ENCODE data around the gene TMEM245.

GRCh38 chr9:109022873-109023272 lies 96.9 kb downstream of the TMEM245 start:
- TF ChIP-seq POLR2A (IDR thresholded peaks at IDR 0.05) (no peak), CTCF (IDR thresholded peaks at IDR 0.05) (no peak), POLR2AphosphoS5 (IDR thresholded peaks at IDR 0.05) (no peak)

All from sigmoid colon (tissue), 4 donors.